GM15510 (cell line): Measurements from ENCODE around the gene BAIAP2.

Source experiments
- POLR2A ChIP-seq: IDR thresholded peaks from 3 replicates; pipeline ENCODE4 v1.6.1; 2011; ENCODE audit warnings: borderline replicate concordance; ENCODE audit not compliant: insufficient read length; ENCODE audit errors: extremely low read depth

Gene BAIAP2

DNA sequence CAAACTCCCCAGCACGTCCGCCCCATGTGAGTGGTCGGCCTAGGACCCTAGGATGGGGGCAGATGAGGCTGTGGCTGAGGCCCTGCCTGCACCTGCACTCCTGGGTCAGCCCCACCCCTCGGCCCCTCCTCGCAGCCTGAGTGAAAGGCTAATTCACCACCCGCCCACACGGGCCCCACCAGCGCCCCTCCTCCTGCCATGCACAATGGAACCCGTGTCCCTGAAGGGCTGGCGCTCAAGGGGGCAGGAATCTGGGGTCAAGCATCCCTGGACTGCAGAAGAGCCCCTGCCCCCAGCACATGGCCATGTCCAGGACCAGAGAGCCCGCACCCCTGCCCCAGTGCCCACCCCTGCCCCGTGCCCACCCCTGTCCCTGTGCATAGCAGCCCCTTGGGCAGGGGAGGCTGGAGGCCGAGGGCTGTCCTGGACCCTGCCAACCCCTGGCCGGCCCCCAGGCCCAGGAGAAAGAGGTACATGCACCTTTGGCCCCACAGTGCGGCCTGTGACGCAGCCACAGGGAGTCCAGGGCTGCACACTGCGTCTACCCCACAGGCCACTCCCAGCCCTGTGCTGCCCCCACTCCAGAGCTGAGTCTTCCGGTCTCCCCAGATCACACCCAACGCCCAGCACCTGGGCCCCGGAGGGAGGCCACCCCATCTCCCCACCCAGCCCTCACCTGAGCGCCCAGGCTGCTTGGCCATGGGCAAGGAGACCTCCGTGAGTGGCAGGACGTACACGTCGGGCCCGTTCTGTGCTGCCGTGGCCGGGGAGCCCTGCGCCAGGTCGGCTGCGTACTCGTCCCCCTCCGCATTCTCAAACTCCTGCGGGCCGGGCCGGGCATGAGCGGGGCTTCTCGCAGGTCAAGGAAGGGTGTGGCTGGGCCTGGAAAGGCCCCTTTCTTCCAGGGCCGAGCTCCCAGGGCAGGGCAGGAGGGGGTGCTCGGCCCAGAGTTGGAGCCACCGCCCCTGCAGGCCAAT, 95.7 kb downstream of the BAIAP2 start:
- no peak for TF ChIP-seq POLR2A

DNA sequence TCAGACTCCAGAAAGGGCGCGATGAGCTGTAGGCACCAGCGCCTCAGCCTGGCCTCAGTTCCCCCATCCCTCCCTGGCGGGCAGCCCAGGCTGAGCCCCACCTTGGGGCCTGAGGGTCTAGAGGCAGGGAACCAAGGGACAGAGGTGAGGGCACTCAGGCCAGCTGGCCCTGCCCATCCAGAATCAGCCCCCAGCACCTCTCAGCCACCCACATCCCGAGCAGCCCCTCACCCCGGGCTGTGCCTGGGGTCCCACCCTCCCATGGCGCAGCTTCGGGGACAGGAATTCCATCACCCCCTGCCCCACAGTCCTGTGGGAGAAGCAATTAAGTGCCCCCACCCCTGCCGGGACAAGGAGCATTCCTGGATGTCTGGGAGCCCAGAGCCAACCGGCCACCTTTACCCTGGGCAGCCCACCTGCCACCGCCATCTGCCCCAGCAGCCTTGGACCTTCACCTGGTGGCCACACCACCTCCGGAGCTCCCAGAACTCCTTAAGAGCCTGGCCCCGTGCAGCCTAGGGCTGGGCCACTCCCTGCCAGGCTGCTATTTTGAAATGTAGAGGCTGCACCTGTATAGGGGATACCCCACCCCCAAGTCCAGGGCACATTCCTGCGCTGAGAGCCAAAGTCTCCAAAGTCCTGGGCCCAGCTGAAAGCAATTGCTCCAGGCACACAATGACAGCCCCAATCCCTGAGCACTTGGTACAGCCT, 96.7 kb downstream of the BAIAP2 start:
- TF ChIP-seq POLR2A, result no peak

DNA sequence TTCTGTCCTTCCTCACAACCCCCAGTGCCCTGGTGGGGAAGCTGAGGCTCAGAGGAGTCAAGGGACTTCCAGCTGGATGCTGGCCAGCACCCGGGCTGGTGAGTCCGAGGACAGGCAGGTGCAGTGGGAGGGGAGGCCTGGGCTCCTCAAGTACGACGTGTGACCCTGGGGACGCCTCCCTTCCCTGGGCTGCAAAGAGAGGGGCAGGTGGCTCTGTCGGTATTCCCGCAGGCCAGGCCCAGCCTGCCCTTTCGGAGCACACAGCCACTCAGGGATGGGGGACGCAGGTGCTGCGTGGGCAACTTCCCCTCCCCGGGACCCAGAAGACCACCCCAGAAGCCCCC, 97.2 kb downstream of the BAIAP2 start:
- no peak for TF ChIP-seq POLR2A

DNA sequence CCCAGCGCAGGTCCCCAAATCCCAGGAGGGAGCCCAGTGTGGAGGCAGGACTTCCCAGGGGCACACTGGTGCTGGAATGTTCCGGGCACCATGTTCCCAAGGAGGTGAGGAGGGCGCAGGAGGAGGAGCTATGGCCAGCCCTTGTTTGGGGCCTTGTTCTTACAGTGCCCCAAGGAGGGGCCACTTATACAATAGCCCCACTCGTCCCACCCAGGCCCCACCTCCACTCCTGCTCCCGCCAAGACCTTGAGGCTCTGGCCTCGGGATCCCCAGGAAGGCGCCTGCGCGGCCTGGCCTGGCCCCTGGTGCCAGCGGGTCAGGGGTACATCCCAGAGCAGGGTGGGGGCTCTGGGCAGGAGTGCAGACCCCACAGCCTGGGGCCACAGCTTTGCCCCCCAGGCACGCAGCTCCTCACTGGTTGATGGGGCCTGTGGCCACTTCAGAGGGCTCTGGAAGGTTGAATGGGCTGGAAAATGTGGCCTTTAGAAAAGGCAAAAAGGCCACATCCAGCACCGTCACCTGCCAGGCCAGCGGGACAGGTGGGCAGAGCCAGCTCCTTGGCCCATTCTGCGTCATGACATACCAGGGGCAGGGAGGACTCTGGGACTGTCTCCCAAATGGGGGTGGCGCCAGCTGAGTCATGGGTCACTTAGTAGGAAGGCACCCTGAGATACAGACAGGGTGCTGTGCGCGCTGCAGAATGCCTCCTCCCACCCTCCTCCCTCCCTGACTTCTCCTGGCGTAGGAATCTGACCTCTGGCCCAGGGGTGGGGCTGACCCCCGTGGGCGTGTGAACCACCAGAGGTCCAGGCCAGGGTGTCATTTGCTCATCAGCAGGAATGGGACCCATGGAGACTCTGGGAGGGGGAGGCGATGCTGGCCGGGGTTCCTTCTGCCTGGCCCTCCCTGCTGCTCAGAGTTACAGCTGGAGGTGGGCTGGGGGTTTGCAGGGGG, 98.1 kb downstream of the BAIAP2 start:
- TF ChIP-seq POLR2A, result no peak

DNA sequence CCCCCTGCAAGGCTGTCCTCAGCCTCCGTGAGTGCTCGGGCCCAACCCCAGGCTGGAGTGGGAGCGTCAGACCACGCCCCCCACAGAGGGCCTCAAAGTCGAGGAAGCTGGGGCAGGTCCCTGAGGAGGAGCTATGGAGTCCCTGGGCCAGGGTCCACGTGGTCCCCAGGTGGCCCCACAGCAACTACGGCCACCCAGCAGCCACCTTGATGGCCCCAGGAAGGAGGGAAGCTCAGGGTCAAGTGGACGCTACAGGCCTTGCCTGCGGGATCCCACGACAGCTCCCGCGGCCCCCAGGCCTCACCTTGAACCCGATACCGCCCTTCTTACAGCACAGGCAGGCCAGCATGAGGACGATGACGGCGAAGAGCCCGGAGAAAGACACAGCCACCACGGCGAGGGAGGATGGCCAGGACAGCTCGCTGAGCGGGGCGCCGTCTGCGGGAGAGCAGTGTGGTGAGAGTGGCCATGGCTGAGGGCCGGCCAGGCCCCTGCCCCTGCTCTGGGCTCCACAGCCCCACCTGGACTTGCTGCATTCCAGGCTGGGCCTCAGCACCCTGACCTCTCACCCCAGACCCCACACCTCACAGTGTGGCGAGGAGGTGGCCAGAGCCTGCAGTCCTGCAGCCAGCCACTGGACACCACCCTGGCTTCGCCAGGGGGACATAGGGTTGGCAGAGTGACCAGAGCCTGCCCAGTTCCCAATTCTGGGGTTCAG, 99.3 kb downstream of the BAIAP2 start:
- no peak for TF ChIP-seq POLR2A

DNA sequence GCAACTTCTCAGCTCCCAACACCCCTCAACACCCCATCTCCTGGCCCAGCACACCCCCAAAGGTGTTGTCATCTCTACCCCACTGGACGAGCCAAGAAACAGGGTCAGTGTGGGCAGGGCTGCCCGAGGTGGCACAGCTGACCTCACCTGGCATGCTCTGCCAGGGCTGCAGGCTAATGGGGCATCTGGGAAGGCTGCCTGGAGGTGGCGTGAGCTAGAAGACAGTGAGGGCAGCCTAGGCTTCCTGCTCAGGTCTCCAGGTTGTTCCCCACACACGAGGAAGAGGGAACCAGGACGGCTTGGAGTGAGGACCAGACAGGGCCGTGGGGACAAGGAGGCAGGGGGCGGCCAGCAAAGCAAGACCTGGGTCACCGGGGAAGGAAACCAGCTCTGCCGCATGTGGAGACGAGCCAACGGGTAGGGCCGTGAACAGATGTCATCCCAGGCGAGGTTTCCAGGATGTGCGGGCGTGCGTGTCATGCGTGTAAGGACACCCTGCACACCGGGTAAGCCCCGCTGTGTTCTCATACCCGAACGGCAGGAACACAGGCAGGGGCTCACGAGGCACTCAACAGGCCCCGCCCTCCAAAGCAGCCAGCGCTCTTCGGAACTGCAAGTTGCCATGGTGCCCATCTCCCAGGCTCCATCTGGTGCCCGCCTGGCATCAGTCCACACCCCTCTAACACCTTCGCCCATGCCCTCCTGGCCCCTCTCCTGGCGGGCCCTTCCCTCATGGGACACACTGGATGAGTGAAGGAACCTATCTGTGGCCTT, 100.7 kb downstream of the BAIAP2 start:
- TF ChIP-seq POLR2A, result no peak

DNA sequence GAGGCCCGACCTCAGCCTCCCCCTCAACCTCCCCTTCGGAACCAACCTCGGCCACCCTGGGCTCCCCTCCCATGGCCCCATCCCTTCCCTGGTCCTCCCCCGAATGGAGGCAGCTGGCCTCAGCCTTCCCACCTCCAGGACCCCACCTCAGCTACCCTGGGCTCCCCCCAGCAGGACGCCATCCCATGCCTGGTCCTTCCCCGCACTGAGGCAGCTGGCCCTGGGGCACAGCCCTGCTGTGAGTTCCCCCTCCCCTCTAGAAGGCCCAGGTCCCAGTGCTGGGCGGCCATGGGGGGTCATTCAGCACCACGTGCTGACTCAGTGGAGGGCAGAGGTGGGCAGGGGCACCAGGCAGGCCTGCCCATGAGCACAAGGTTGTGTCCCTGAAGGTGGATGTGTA, 101.4 kb downstream of the BAIAP2 start:
- no peak for TF ChIP-seq POLR2A

DNA sequence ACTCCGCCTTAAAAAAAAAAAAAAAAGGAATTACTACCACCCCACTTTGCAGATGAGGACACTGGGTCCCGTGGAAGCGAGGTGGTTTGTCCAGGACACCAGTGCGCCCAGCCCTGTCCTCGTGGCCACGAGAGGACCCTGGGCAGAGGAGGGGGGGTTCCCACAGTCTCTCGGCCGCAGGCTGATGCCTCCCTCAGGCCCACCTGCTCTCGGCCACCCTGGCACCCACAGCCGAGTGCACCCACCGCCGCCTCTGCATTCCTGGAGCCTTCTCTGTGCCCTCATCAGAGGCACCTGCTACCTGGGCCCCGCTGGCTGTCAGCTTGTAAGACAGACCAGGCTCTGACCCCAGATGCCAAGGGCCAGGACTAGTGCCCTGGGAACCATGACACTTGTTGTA, 102.3 kb downstream of the BAIAP2 start:
- no peak for TF ChIP-seq POLR2A

DNA sequence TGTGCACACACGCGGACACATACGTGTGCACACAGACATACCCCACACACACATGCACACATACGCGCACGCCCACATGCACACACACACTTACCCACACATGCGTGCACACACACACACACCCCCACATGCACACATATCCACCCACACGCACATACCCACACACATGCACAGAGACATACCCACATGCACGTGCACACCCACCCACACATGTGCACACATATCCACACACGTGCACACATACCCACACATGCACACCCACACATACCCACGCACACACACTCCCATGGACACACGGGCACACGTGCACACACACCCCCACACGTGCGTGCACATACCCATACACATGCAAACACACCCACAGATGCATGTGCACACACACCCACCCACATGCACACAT, 103.1 kb downstream of the BAIAP2 start:
- TF ChIP-seq POLR2A, result no peak

DNA sequence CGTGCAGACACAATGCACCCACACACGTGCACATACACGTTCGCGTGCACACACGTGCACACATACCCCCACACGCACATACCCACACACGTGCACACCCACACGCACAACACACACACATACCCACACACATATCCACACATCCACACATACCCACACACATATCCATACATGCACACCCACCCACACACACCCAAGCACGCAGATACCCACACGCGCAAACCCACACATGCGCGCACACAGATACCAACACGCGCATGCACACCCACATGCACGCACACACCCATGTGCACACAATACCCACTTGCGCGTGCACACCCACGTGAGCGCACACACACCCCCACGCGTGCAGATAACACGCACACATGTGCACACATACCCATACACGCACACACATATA, 103.5 kb downstream of the BAIAP2 start:
- no peak for TF ChIP-seq POLR2A

DNA sequence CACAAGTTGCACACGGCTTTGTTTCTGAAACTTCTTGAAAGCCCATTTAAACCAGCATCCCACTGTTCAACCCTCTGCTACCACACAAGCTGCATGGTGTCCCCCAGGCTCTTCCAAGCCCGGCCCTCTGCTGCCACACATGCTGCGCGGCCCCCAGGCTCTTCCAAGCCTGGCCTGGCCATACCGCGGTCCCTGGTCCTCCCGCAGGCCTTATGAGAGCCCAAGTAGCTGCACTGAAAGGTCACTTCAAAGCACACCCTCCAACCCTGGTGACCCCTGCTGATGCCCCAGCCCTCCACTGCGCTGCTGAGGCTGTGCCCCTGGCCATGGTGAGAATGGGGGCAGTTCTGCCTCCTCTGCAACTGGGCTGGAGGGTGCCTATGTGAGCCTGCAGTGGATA, 104.5 kb downstream of the BAIAP2 start:
- TF ChIP-seq POLR2A, result no peak

DNA sequence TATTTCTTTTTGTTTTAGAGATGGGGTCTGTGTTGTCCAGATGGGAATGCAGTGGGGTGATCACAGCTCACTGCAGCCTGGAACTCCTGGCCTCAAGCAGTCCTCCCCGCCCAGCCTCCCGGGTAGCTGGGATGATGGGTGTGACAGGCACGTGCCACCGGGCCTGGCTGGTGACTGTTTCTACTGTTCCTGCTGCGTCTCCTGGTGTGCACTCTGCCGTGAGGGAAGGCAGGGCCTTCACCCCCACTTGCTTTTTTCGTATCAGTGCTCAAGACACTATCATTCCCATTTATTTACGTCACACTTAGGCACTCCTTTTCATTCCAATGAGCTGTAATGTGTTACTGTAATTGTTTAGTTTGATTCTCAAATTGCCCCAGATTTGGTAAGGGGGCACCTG, 105.1 kb downstream of the BAIAP2 start:
- TF ChIP-seq POLR2A, result no peak

DNA sequence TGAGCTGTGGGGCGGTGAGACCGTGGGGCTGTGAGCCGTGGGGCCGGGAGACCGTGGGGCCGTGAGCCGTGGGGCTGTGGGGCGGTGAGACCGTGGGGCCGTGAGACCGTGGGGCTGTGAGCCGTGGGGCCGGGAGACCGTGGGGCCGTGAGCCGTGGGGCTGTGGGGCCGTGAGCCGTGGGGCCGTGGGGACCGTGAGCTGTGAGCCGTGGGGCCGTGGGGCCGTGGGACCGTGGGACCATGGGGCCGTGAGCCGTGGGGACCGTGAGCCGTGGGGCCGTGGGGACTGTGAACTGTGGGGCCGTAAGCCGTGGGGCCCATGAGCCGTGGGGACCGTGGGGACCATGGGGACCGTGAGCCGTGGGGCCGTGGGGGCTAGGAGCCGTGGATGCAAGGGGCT, 105.7 kb downstream of the BAIAP2 start:
- no peak for TF ChIP-seq POLR2A

DNA sequence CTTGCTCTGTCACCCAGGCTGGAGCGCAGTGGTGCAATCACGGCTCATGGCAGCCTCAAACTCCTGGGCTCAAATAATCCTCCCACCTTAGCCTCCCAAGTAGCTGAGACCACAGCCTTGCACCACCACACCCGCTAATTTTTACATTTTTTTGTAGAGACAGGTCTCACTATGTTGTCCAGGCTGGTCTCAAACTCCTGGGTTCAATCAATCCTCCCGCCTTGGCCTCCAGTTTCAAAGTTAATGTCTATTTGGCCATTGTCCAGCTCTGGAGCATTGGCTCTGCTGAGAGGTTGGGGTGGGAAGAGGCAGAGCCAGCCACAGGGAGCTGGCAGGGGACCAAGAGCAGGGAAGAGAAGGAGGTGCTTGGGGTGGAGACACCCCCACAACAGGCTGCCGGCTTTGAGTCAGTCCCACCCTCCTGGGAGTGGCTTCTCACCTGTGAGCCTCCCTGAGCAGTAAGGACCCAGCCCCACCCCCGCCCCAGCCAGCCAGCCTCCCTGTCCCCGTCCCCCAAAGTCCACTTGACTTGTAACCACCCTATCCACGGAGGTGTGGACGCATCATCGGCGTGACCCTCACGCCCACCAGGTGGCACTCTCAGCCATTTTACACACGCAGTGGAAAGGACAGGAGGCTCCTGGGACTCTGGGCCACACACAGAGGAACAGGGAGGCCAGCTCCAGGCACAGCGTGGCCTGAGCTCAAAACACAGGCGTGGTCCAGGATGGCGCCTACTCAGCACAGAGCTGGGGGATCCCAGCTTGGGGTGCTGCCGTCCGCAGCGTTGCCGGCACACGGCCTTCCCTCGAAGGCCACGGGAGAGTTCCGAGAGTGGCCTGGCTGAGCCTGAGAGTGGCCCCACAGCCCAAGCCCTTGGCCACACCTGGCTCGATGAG, 107.6 kb downstream of the BAIAP2 start:
- no peak for TF ChIP-seq POLR2A

DNA sequence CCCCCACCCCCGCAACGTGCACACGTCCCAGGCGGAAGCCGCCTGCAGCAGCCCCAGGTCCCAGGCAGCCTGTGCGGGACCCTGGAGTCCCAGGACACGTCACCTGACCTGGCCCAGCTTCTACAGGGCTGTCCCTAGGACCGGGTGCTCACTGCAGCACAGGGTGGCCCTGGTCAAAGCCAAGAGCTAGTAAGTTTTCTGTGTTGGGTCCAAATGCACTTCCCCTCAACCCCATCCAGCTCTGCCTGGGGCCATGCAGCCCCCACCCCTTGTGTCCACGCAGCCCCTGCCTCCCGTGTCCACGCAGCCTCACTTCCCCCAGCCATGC, 108.2 kb downstream of the BAIAP2 start:
- TF ChIP-seq POLR2A, result no peak
